HCT116 (cell line): ENCODE measurements around the gene PIN1.

Experiments
- EGR1 ChIP-seq: IDR thresholded peaks from 2 replicates; pipeline ENCODE4 v1.6.1; 2012; ENCODE audit warnings: low read depth
- EZH2 ChIP-seq: fragments of 200-600 bp; sonication (generic); IDR thresholded peaks from 2 replicates; pipeline ENCODE4 v1.6.1; 2017; ENCODE audit warnings: antibody characterized with exemption, mixed run types
- POLR2A ChIP-seq: IDR thresholded peaks from 2 replicates; pipeline ENCODE4 v1.7.0; 2011; ENCODE audit warnings: borderline replicate concordance; ENCODE audit not compliant: insufficient read depth, insufficient read length; ENCODE audit errors: extremely low read depth
- SIN3A ChIP-seq: IDR thresholded peaks from 2 replicates; pipeline ENCODE4 v1.6.1; 2012; ENCODE audit warnings: low read depth
- TF ChIP-seq, protein P1 (sequence below), 3 experiments: fragments of 200-600 bp in 1 of 3; sonication (generic) in 1 of 3; IDR thresholded peaks in 2 of 3; conservative IDR thresholded peaks in 1 of 3; 2 replicates each; pipeline ENCODE4 v1.5.1; 2012 to 2017; ENCODE audit warnings: low read depth in 2 of 3, low read length in 2 of 3, antibody characterized with exemption in 1 of 3, borderline replicate concordance in 1 of 3, control low read depth in 1 of 3, mild to moderate bottlenecking in 1 of 3, mixed read lengths in 1 of 3, mixed run types in 1 of 3, moderate library complexity in 1 of 3; ENCODE audit not compliant: insufficient read depth in 1 of 3
- TF ChIP-seq, protein P2 (sequence below): IDR thresholded peaks from 2 replicates; pipeline ENCODE4 v1.6.1; 2012
- TF ChIP-seq, protein P3 (sequence below): IDR thresholded peaks from 2 replicates; pipeline ENCODE4 v1.6.1; 2011; ENCODE audit warnings: mild to moderate bottlenecking, low read length, moderate library complexity; ENCODE audit not compliant: insufficient replicate concordance; ENCODE audit errors: extremely low read depth
- TF ChIP-seq, protein P4 (sequence below): IDR thresholded peaks from 2 replicates; pipeline ENCODE4 v1.6.1; 2012; ENCODE audit warnings: low read depth

DNA sequence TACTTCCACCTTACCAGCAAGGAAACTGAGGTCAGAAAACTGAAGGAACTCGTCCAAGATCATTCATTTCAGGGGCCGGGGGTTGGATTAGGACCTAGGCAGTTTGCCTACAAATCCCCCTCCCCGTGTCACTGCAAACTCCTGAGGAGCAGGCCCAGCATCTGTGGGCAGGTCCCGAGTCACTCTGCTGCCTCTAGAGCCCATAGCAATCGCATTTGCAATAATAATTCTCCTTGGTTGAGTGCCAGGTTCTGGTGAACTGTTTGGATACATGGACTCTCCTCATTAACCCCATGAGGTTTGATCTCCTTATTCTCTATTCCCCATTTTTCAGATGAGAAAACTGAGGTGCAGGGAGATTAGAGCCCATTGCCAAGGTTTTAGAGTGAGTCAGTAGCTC, 903 bp downstream of the PIN1 start:
- TF ChIP-seq SIN3A, result no peak
- no peak for TF ChIP-seq EZH2
- TF ChIP-seq POLR2A, result no peak
- TF ChIP-seq, protein P1, sequence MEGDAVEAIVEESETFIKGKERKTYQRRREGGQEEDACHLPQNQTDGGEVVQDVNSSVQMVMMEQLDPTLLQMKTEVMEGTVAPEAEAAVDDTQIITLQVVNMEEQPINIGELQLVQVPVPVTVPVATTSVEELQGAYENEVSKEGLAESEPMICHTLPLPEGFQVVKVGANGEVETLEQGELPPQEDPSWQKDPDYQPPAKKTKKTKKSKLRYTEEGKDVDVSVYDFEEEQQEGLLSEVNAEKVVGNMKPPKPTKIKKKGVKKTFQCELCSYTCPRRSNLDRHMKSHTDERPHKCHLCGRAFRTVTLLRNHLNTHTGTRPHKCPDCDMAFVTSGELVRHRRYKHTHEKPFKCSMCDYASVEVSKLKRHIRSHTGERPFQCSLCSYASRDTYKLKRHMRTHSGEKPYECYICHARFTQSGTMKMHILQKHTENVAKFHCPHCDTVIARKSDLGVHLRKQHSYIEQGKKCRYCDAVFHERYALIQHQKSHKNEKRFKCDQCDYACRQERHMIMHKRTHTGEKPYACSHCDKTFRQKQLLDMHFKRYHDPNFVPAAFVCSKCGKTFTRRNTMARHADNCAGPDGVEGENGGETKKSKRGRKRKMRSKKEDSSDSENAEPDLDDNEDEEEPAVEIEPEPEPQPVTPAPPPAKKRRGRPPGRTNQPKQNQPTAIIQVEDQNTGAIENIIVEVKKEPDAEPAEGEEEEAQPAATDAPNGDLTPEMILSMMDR (IDR thresholded peaks at IDR 0.05 in 2 of 3, conservative IDR thresholded peaks at IDR 0.05 in 1 of 3; ENCODE audit: borderline replicate concordance in 1 of 3, insufficient read depth in 1 of 3, low read depth in 2 of 3, low read length in 2 of 3), result peak in 1 of 3 experiments; percentile 18; a peak in 1 of 6 replicates
- TF ChIP-seq, protein P2, sequence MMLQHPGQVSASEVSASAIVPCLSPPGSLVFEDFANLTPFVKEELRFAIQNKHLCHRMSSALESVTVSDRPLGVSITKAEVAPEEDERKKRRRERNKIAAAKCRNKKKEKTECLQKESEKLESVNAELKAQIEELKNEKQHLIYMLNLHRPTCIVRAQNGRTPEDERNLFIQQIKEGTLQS, result no peak
- TF ChIP-seq, protein P3, sequence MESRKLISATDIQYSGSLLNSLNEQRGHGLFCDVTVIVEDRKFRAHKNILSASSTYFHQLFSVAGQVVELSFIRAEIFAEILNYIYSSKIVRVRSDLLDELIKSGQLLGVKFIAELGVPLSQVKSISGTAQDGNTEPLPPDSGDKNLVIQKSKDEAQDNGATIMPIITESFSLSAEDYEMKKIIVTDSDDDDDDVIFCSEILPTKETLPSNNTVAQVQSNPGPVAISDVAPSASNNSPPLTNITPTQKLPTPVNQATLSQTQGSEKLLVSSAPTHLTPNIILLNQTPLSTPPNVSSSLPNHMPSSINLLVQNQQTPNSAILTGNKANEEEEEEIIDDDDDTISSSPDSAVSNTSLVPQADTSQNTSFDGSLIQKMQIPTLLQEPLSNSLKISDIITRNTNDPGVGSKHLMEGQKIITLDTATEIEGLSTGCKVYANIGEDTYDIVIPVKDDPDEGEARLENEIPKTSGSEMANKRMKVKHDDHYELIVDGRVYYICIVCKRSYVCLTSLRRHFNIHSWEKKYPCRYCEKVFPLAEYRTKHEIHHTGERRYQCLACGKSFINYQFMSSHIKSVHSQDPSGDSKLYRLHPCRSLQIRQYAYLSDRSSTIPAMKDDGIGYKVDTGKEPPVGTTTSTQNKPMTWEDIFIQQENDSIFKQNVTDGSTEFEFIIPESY, result no peak
- TF ChIP-seq, protein P4, sequence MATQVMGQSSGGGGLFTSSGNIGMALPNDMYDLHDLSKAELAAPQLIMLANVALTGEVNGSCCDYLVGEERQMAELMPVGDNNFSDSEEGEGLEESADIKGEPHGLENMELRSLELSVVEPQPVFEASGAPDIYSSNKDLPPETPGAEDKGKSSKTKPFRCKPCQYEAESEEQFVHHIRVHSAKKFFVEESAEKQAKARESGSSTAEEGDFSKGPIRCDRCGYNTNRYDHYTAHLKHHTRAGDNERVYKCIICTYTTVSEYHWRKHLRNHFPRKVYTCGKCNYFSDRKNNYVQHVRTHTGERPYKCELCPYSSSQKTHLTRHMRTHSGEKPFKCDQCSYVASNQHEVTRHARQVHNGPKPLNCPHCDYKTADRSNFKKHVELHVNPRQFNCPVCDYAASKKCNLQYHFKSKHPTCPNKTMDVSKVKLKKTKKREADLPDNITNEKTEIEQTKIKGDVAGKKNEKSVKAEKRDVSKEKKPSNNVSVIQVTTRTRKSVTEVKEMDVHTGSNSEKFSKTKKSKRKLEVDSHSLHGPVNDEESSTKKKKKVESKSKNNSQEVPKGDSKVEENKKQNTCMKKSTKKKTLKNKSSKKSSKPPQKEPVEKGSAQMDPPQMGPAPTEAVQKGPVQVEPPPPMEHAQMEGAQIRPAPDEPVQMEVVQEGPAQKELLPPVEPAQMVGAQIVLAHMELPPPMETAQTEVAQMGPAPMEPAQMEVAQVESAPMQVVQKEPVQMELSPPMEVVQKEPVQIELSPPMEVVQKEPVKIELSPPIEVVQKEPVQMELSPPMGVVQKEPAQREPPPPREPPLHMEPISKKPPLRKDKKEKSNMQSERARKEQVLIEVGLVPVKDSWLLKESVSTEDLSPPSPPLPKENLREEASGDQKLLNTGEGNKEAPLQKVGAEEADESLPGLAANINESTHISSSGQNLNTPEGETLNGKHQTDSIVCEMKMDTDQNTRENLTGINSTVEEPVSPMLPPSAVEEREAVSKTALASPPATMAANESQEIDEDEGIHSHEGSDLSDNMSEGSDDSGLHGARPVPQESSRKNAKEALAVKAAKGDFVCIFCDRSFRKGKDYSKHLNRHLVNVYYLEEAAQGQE, result no peak
- TF ChIP-seq EGR1, result no peak
